PC-9 (cell line): ENCODE data around the gene PGM2.

Experiments
- CTCF ChIP-seq: fragments of 200-600 bp; sonication (generic); conservative IDR thresholded peaks from 2 replicates; pipeline ENCODE4 v1.6.1; 2017; ENCODE audit warnings: mixed run types, antibody characterized with exemption, mild to moderate bottlenecking, moderate library complexity
- EZH2 ChIP-seq: fragments of 200-600 bp; sonication (generic); IDR thresholded peaks from 2 replicates; pipeline ENCODE4 v1.8.0; 2017; ENCODE audit warnings: antibody characterized with exemption, low read depth

- TF ChIP-seq CTCF (no peak), EZH2 (no peak)
These were observed 9.3 kb downstream of the PGM2 start for GRCh38 chr4:37835806-37836205.
